Natural killer cell (primary cell): ENCODE data around the gene FAM118A. TPM values are rescaled to one million over a fixed set of nuclear protein-coding genes. Genes with fewer than 3 reads are reported as not detected.
"Not testable (repeated sequence)": the region's sequence is repeated elsewhere in the genome, so short reads cannot be mapped to it uniquely, and the experiment has no call there.

Experiments used
- ATAC-seq, 3 donors: fragments of 150-1000 bp in 2 of 3; fragments of 200-7000 bp in 1 of 3; cut with Tn5 transposase; 1 replicate in 1 of 3; 2 replicates in 2 of 3; pipeline ENCODE4 v1.10.0; 2021; ENCODE audit warnings: mild to moderate bottlenecking in 2 of 3, moderate library complexity in 2 of 3
- DNase-seq, 2 donors: peaks; one replicate each; pipeline versions ENCODE4 v3.0.0 to v3.0.0-alpha.2; 2013 to 2021; ENCODE audit warnings: mixed read lengths in 1 of 2
- H3K27ac ChIP-seq: one replicate; pipeline ENCODE4 v1.5.1; 2013; ENCODE audit warnings: mild to moderate bottlenecking, low read length
- H3K27me3 ChIP-seq: one replicate; pipeline ENCODE4 v1.6.1; 2013; ENCODE audit warnings: low read length; ENCODE audit not compliant: control insufficient read depth, insufficient read depth
- H3K36me3 ChIP-seq: one replicate; pipeline ENCODE4 v1.6.1; 2013; ENCODE audit warnings: low read length; ENCODE audit not compliant: control insufficient read depth, insufficient read depth
- H3K4me1 ChIP-seq: one replicate; pipeline ENCODE4 v1.6.1; 2013; ENCODE audit warnings: low read length; ENCODE audit not compliant: control insufficient read depth, insufficient read depth
- H3K4me3 ChIP-seq: one replicate; pipeline ENCODE4 v1.5.1; 2013; ENCODE audit warnings: low read length
- H3K9me3 ChIP-seq: one replicate; pipeline ENCODE4 v1.6.1; 2013; ENCODE audit warnings: low read length; ENCODE audit not compliant: control insufficient read depth, insufficient read depth
- H3K27ac Mint-ChIP-seq, 2 donors: one replicate each; pipeline ENCODE4 v1.8.0; 2022; ENCODE audit warnings: mild to moderate bottlenecking in 2 of 2, mixed read lengths in 2 of 2, moderate library complexity in 1 of 2
- H3K27me3 Mint-ChIP-seq, 2 donors: one replicate each; pipeline ENCODE4 v1.8.0; 2022; ENCODE audit warnings: low read depth in 2 of 2, mixed read lengths in 2 of 2
- H3K36me3 Mint-ChIP-seq: one replicate; pipeline ENCODE4 v1.8.0; 2022; ENCODE audit warnings: mixed read lengths
- H3K4me1 Mint-ChIP-seq, 2 donors: one replicate each; pipeline ENCODE4 v1.8.0; 2022; ENCODE audit warnings: mixed read lengths in 2 of 2
- H3K4me3 Mint-ChIP-seq: one replicate; pipeline ENCODE4 v1.8.0; 2022; ENCODE audit warnings: mild to moderate bottlenecking, moderate library complexity, mixed read lengths
- H3K9me3 Mint-ChIP-seq, 2 donors: one replicate each; pipeline ENCODE4 v1.8.0; 2022; ENCODE audit warnings: mixed read lengths in 2 of 2
- WGBS: methylation state at CpG from one replicate; pipeline ENCODE4 v1.1.7; 2013; ENCODE audit warnings: missing lambda C conversion rate; ENCODE audit not compliant: insufficient coverage; 5-methylcytosine and 5-hydroxymethylcytosine counted together
- intact Hi-C: fragments of 100-400 bp; cut with micrococcal nuclease; formaldehyde crosslinking; loops from one replicate; pipeline ENCODE4 v1.14.2; 2022
- total RNA-seq, 4 donors: library from RNA; stranded (reverse); fragments of 120-200 nt in 1 of 4; gene quantifications; one replicate each; pipeline versions ENCODE4 v1.2.3 to v1.2.4, GENCODE V29; 2013 to 2022
- TF ChIP-seq, protein P1 (sequence below): fragments of 200-600 bp; IDR thresholded peaks from one replicate; pipeline ENCODE4 v1.8.0; 2022; ENCODE audit warnings: antibody characterized with exemption

FAM118A gene
- total RNA-seq, 3 donors from 2014 or later (not counting 1 experiment from before 2014, with no cell fraction given): 42.0 to 67.2 (median 62.6) TPM

DNA sequence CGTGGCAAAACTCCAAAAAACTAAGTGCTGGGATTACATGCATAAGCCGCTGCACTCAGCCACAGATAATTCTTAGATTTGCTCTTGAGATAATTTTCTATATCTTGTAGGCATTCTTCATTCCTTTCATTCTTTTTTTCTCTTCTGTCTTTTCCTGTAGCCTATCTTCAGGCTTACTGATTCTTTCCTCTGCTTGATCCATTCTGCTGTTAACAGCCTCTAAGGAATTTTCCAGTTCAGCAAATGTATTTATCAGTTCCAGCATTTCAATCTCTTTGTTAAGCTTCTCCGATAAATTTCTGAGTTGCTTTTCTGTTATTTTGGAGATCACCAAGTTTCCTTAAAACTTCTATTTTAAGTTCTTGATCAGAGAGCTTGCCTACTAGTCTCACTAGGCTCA, 57.0 kb downstream of the FAM118A start:
- Mint-ChIP-seq H3K27ac (no peak overlapping the region), H3K4me3 (no peak overlapping the region), H3K36me3 (peaks cover 11% of the 10 kb centered on the region), H3K27me3 (peaks cover 3 to 9% of the 10 kb centered on the region in 2 donors), H3K4me1 (no peaks in the 10 kb centered on the region), H3K9me3 (peaks cover 5 to 6% of the 10 kb centered on the region in 2 donors)
- H3K27ac ChIP-seq: no peak overlapping the region
- H3K4me1 ChIP-seq: no peaks in the 10 kb centered on the region
- TF ChIP-seq, protein P1, sequence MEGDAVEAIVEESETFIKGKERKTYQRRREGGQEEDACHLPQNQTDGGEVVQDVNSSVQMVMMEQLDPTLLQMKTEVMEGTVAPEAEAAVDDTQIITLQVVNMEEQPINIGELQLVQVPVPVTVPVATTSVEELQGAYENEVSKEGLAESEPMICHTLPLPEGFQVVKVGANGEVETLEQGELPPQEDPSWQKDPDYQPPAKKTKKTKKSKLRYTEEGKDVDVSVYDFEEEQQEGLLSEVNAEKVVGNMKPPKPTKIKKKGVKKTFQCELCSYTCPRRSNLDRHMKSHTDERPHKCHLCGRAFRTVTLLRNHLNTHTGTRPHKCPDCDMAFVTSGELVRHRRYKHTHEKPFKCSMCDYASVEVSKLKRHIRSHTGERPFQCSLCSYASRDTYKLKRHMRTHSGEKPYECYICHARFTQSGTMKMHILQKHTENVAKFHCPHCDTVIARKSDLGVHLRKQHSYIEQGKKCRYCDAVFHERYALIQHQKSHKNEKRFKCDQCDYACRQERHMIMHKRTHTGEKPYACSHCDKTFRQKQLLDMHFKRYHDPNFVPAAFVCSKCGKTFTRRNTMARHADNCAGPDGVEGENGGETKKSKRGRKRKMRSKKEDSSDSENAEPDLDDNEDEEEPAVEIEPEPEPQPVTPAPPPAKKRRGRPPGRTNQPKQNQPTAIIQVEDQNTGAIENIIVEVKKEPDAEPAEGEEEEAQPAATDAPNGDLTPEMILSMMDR: no peak
- WGBS: 84% methylated on average over 3 of the region's 3 CpGs
- no peak for ATAC-seq
- DNase-seq: no peak
- H3K27me3 ChIP-seq: no peaks in the 10 kb centered on the region
- peaks cover 6% of the 10 kb centered on the region for H3K9me3 ChIP-seq
- intact Hi-C loops: no loop called here
- no peak overlapping the region for H3K4me3 ChIP-seq
- H3K36me3 ChIP-seq: no peaks in the 10 kb centered on the region

DNA sequence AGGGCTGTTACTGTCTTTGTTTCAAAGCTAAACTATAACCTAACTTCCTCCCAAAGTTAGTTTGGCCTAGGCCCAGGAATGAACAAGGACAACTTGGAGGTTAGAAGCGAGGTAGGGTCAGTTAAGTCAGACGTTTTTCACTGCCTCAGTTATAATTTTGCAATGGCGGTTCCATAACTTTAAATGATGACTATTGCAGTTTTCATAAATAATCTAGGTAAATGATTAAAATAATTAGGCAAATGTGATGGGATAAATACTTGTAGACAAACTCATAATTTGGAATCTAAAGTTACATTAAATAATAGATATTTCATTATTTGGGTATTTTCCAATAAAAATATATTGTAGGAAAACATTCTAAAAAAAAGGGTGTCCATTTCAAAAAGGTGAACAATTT, 63.9 kb downstream of the FAM118A start:
- DNase-seq, H3K27me3 ChIP-seq, H3K27ac Mint-ChIP-seq, H3K4me1 Mint-ChIP-seq, H3K4me3 Mint-ChIP-seq, H3K4me3 ChIP-seq, H3K27me3 Mint-ChIP-seq, intact Hi-C loops, H3K9me3 Mint-ChIP-seq, H3K36me3 Mint-ChIP-seq, H3K36me3 ChIP-seq, H3K4me1 ChIP-seq, H3K27ac ChIP-seq, ATAC-seq, H3K9me3 ChIP-seq: not testable (repeated sequence)
- WGBS: 95% methylated on average over 3 of the region's 3 CpGs

DNA sequence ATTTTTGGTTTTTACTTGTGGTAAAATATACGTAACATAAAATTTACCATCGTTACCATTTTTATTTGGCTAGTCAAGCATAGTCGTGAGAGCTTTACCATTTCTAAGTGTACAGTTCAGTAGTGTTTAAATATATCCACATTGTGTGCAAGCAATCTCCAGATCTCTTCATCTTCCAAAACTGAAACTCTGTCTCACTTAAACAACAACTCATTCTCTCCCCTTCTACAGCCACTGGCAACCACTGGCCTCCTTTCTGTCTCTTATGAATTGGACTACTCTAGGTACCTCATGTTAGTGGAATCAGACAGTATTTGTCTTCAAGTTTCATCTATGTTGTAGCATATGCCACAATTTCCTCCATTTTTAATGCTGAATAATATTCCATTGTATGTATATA, 66.3 kb downstream of the FAM118A start:
- Mint-ChIP-seq H3K36me3 (no peaks in the 10 kb centered on the region), H3K9me3 (no peaks in the 10 kb centered on the region), H3K4me3 (no peak overlapping the region), H3K27me3 (no peaks in the 10 kb centered on the region), H3K4me1 (no peaks in the 10 kb centered on the region), H3K27ac (no peak overlapping the region)
- no peak for DNase-seq
- no peaks in the 10 kb centered on the region for H3K9me3 ChIP-seq
- intact Hi-C loops: no loop called here
- no peak for ATAC-seq
- WGBS: 60% methylated on average over 1 of the region's 3 CpGs
- H3K27ac ChIP-seq: no peak overlapping the region
- H3K4me1 ChIP-seq: no peaks in the 10 kb centered on the region
- H3K36me3 ChIP-seq: no peaks in the 10 kb centered on the region
- H3K4me3 ChIP-seq: no peak overlapping the region
- TF ChIP-seq, protein P1: no peak
- H3K27me3 ChIP-seq: no peaks in the 10 kb centered on the region

DNA sequence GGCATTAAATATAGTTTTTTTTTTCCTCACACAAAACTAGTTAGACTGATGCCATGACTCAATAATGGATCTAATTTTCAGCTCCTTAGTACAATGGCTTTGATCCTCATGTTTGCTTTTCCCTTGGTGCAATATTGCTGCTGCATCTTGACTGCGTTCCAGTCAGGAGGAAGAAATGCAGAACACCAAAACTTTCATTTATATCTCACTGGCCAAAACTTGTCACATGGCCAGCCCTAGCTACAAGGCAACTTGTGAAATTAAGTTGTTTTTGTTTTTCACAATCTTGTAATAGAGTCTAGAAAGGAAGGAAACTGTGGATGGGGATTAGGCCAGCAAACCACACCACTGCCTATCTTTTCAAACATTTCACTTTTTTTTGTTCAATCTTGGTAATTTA, 67.0 kb downstream of the FAM118A start:
- Histone ChIP-seq H3K36me3 (no peaks in the 10 kb centered on the region), H3K4me3 (no peak overlapping the region), H3K27me3 (no peaks in the 10 kb centered on the region), H3K4me1 (no peaks in the 10 kb centered on the region), H3K9me3 (no peaks in the 10 kb centered on the region), H3K27ac (no peak overlapping the region)
- Mint-ChIP-seq H3K4me1 (no peaks in the 10 kb centered on the region), H3K27me3 (no peaks in the 10 kb centered on the region), H3K27ac (no peak overlapping the region), H3K9me3 (no peaks in the 10 kb centered on the region), H3K4me3 (no peak overlapping the region), H3K36me3 (no peaks in the 10 kb centered on the region)
- TF ChIP-seq, protein P1: no peak
- ATAC-seq (no peak), DNase-seq (no peak)
- 24% methylated on average over 1 of the region's 1 CpG for WGBS
- intact Hi-C loops: no loop called here
